Activated CD4-positive, alpha-beta memory T cell treated with anti-CD3 and anti-CD28 coated beads for 36 hours (primary cell): Measurements from ENCODE around the gene KATNAL1. TPM values are rescaled to one million over a fixed set of nuclear protein-coding genes. Genes with fewer than 3 reads are reported as not detected.

ENCODE experiments used
- CTCF ChIA-PET: fragments of 350-600 bp; sonication (Branson Sonifier 250); formaldehyde crosslinking; loops from one replicate; lab custom pipeline; 2021; ENCODE audit warnings: antibody characterized with exemption, inconsistent platforms; lab: Charles Lee
- POLR2A ChIA-PET: fragments of 350-600 bp; sonication (Branson Sonifier 250); formaldehyde crosslinking; loops from one replicate; lab custom pipeline; 2021; ENCODE audit warnings: antibody characterized with exemption; lab: Charles Lee
- DNase-seq: peaks from one replicate; pipeline ENCODE4 v3.0.0-alpha.2; 2020
- H3K27ac Mint-ChIP-seq: one replicate; pipeline ENCODE4 v1.8.0; 2021; ENCODE audit warnings: mixed read lengths
- H3K27me3 Mint-ChIP-seq: one replicate; pipeline ENCODE4 v1.8.0; 2021; ENCODE audit warnings: mixed read lengths
- H3K36me3 Mint-ChIP-seq: one replicate; pipeline ENCODE4 v1.8.0; 2021; ENCODE audit warnings: mixed read lengths
- H3K4me1 Mint-ChIP-seq: one replicate; pipeline ENCODE4 v1.8.0; 2021; ENCODE audit warnings: low read depth, mixed read lengths
- H3K4me3 Mint-ChIP-seq: one replicate; pipeline ENCODE4 v1.8.0; 2021; ENCODE audit warnings: mild to moderate bottlenecking, mixed read lengths
- H3K9me3 Mint-ChIP-seq: one replicate; pipeline ENCODE4 v1.8.0; 2021; ENCODE audit warnings: mixed read lengths
- intact Hi-C: fragments of 100-400 bp; cut with micrococcal nuclease; formaldehyde crosslinking; loops from one replicate; pipeline ENCODE4 v1.15.1; 2023
- total RNA-seq, 2 experiments: library from RNA; stranded (reverse); gene quantifications; one replicate each; pipeline ENCODE4 v1.2.3, GENCODE V29; 2021

KATNAL1 gene
- total RNA-seq, 2 experiments from 2014 or later: 13.9 to 16.8 TPM

GRCh38 chr13:30329009-30329585 is 21.7 kb upstream of the KATNAL1 start:
- H3K36me3 Mint-ChIP-seq: no peaks in the 10 kb centered on the region
- no peaks in the 10 kb centered on the region for H3K9me3 Mint-ChIP-seq
- no peak for DNase-seq
- H3K4me1 Mint-ChIP-seq: no peaks in the 10 kb centered on the region
- H3K27me3 Mint-ChIP-seq: no peaks in the 10 kb centered on the region
- POLR2A ChIA-PET: no interaction called here
- intact Hi-C loops: no loop called here
- CTCF ChIA-PET: interaction anchor here (0.9 kb wide), 1 partner anchor 197 kb away, joined by 4 read pairs; no protein-coding TSS in a partner anchor
- H3K27ac Mint-ChIP-seq: no peak overlapping the region
- H3K4me3 Mint-ChIP-seq: no peak overlapping the region

- POLR2A ChIA-PET: no interaction called here
- CTCF ChIA-PET: interaction anchor here (1.7 kb wide), 1 partner anchor 193 kb away, joined by 6 read pairs; no protein-coding TSS in a partner anchor
- Mint-ChIP-seq H3K4me1 (no peaks in the 10 kb centered on the region), H3K27me3 (no peaks in the 10 kb centered on the region), H3K9me3 (no peaks in the 10 kb centered on the region), H3K36me3 (no peaks in the 10 kb centered on the region), H3K27ac (no peak overlapping the region), H3K4me3 (no peak overlapping the region)
- DNase-seq: no peak
- intact Hi-C loops: no loop called here
Measured at GRCh38 chr13:30325668-30326067, 18.3 kb upstream of the KATNAL1 start.

GRCh38 chr13:30323524-30323923 is 16.2 kb upstream of the KATNAL1 start:
- POLR2A ChIA-PET: no interaction called here
- DNase-seq: no peak
- CTCF ChIA-PET: interaction anchor here (0.8 kb wide), 1 partner anchor 25 kb away, joined by 3 read pairs; no protein-coding TSS in a partner anchor
- no peaks in the 10 kb centered on the region for H3K4me1 Mint-ChIP-seq
- H3K4me3 Mint-ChIP-seq: no peak overlapping the region
- intact Hi-C loops: no loop called here
- no peaks in the 10 kb centered on the region for H3K36me3 Mint-ChIP-seq
- no peak overlapping the region for H3K27ac Mint-ChIP-seq
- no peaks in the 10 kb centered on the region for H3K27me3 Mint-ChIP-seq
- H3K9me3 Mint-ChIP-seq: no peaks in the 10 kb centered on the region

GRCh38 chr13:30322428-30322827 is 15.1 kb upstream of the KATNAL1 start:
- Mint-ChIP-seq H3K27ac (no peak overlapping the region), H3K4me3 (no peak overlapping the region), H3K36me3 (no peaks in the 10 kb centered on the region), H3K9me3 (no peaks in the 10 kb centered on the region), H3K27me3 (no peaks in the 10 kb centered on the region), H3K4me1 (no peaks in the 10 kb centered on the region)
- no peak for DNase-seq
- intact Hi-C loops: no loop called here
- ChIA-PET POLR2A (no interaction called here), CTCF (no interaction called here)

GRCh38 chr13:30321256-30321655 is 13.9 kb upstream of the KATNAL1 start:
- Mint-ChIP-seq H3K9me3 (no peaks in the 10 kb centered on the region), H3K4me1 (no peaks in the 10 kb centered on the region), H3K27ac (no peak overlapping the region), H3K27me3 (no peaks in the 10 kb centered on the region), H3K36me3 (no peaks in the 10 kb centered on the region), H3K4me3 (no peak overlapping the region)
- CTCF ChIA-PET: no interaction called here
- DNase-seq: no peak
- intact Hi-C loops: no loop called here
- POLR2A ChIA-PET: no interaction called here

- ChIA-PET POLR2A (no interaction called here), CTCF (no interaction called here)
- Mint-ChIP-seq H3K9me3 (no peaks in the 10 kb centered on the region), H3K27ac (no peak overlapping the region), H3K4me3 (no peak overlapping the region), H3K36me3 (no peaks in the 10 kb centered on the region), H3K27me3 (no peaks in the 10 kb centered on the region), H3K4me1 (no peaks in the 10 kb centered on the region)
- intact Hi-C loops: no loop called here
- no peak for DNase-seq
Measured at GRCh38 chr13:30319655-30320054, 12.3 kb upstream of the KATNAL1 start.

- no peaks in the 10 kb centered on the region for H3K9me3 Mint-ChIP-seq
- H3K27ac Mint-ChIP-seq: no peak overlapping the region
- POLR2A ChIA-PET: no interaction called here
- no peak overlapping the region for H3K4me3 Mint-ChIP-seq
- H3K36me3 Mint-ChIP-seq: no peaks in the 10 kb centered on the region
- intact Hi-C loops: no loop called here
- CTCF ChIA-PET: no interaction called here
- no peak for DNase-seq
- H3K4me1 Mint-ChIP-seq: no peaks in the 10 kb centered on the region
- H3K27me3 Mint-ChIP-seq: no peaks in the 10 kb centered on the region
Measured at GRCh38 chr13:30319130-30319529, 11.8 kb upstream of the KATNAL1 start.

- Mint-ChIP-seq H3K9me3 (no peaks in the 10 kb centered on the region), H3K27ac (no peak overlapping the region), H3K36me3 (no peaks in the 10 kb centered on the region), H3K4me3 (no peak overlapping the region), H3K4me1 (peaks cover 4% of the 10 kb centered on the region), H3K27me3 (no peaks in the 10 kb centered on the region)
- DNase-seq: no peak
- POLR2A ChIA-PET: no interaction called here
- intact Hi-C loops: no loop called here
- CTCF ChIA-PET: interaction anchor here (0.9 to 1.3 kb wide), 3 partner anchors 11 to 186 kb away, joined by 3 read pairs; partner anchors contain the start of gene KATNAL1
Measured at GRCh38 chr13:30318026-30318425, 10.7 kb upstream of the KATNAL1 start.

- CTCF ChIA-PET: no interaction called here
- DNase-seq: no peak
- Mint-ChIP-seq H3K4me3 (no peak overlapping the region), H3K4me1 (peaks cover 4% of the 10 kb centered on the region), H3K9me3 (no peaks in the 10 kb centered on the region), H3K36me3 (no peaks in the 10 kb centered on the region), H3K27me3 (no peaks in the 10 kb centered on the region), H3K27ac (no peak overlapping the region)
- POLR2A ChIA-PET: no interaction called here
- intact Hi-C loops: no loop called here
Measured at GRCh38 chr13:30314562-30314961, 7.2 kb upstream of the KATNAL1 start.

- no peaks in the 10 kb centered on the region for H3K27me3 Mint-ChIP-seq
- no peak for DNase-seq
- POLR2A ChIA-PET: no interaction called here
- CTCF ChIA-PET: no interaction called here
- no peaks in the 10 kb centered on the region for H3K9me3 Mint-ChIP-seq
- no peak overlapping the region for H3K4me3 Mint-ChIP-seq
- no peak overlapping the region for H3K27ac Mint-ChIP-seq
- no peaks in the 10 kb centered on the region for H3K36me3 Mint-ChIP-seq
- H3K4me1 Mint-ChIP-seq: peaks cover 4% of the 10 kb centered on the region
- intact Hi-C loops: no loop called here
Measured at GRCh38 chr13:30314069-30314468, 6.7 kb upstream of the KATNAL1 start.

- intact Hi-C loops: no loop called here
- POLR2A ChIA-PET: no interaction called here
- H3K4me3 Mint-ChIP-seq: no peak overlapping the region
- H3K27ac Mint-ChIP-seq: no peak overlapping the region
- CTCF ChIA-PET: no interaction called here
- H3K36me3 Mint-ChIP-seq: no peaks in the 10 kb centered on the region
- no peak for DNase-seq
- H3K9me3 Mint-ChIP-seq: no peaks in the 10 kb centered on the region
- no peaks in the 10 kb centered on the region for H3K27me3 Mint-ChIP-seq
- peaks cover 12% of the 10 kb centered on the region for H3K4me1 Mint-ChIP-seq
Measured at GRCh38 chr13:30313311-30313710, 6.0 kb upstream of the KATNAL1 start.

- ChIA-PET CTCF (no interaction called here), POLR2A (no interaction called here)
- Mint-ChIP-seq H3K36me3 (no peaks in the 10 kb centered on the region), H3K27ac (no peak overlapping the region), H3K9me3 (no peaks in the 10 kb centered on the region), H3K27me3 (no peaks in the 10 kb centered on the region), H3K4me1 (peaks cover 14% of the 10 kb centered on the region), H3K4me3 (no peak overlapping the region)
- DNase-seq: no peak
- intact Hi-C loops: no loop called here
Measured at GRCh38 chr13:30312904-30313303, 5.6 kb upstream of the KATNAL1 start.

- CTCF ChIA-PET: interaction anchor here (1.8 to 7.4 kb wide), 3 partner anchors 99 to 194 kb away, joined by 4 to 44 read pairs (median 11); no protein-coding TSS in a partner anchor
- no peak overlapping the region for H3K27ac Mint-ChIP-seq
Measured at GRCh38 chr13:30308548-30308947, 1.2 kb upstream of the KATNAL1 start.

More at GRCh38 chr13:30308548-30308947, 1.2 kb upstream of the KATNAL1 start:
- Mint-ChIP-seq H3K4me1 (peaks cover 40% of the 10 kb centered on the region), H3K4me3 (no peak overlapping the region), H3K36me3 (no peaks in the 10 kb centered on the region), H3K27me3 (no peaks in the 10 kb centered on the region), H3K9me3 (no peaks in the 10 kb centered on the region)
- intact Hi-C loops: loop anchor here (5.0 kb wide), 2 partner anchors 161 to 364 kb away; no protein-coding TSS in a partner anchor
- POLR2A ChIA-PET: no interaction called here
- peak; percentile 37 for DNase-seq
